NCI-H146 (cell line): ENCODE results near the gene FLT4.

Experiments used
- DNase-seq: peaks from one replicate; lab custom pipeline; 2025; lab: John Stamatoyannopoulos, UW

FLT4 gene

GRCh38 chr5:180642181-180642775 is 7.1 kb downstream of the FLT4 start:
- DNase-seq = no peak

GRCh38 chr5:180641566-180641900 is 7.9 kb downstream of the FLT4 start:
- no peak for DNase-seq

- no peak for DNase-seq
These were observed 8.4 kb downstream of the FLT4 start for GRCh38 chr5:180640861-180641565.

DNA sequence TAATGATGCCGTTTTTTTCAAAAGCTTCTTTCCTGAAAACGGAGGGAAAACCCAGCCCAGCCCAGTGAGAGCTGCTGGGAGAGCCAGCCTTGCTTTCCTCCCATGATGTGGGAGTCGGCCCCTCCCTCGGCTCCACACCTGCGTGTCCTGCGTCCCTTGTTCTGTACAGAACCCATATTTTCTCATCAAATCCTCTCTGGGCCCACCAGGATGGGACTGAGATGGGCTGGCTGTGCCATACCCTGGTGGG is 8.9 kb downstream of the FLT4 start:
- DNase-seq = no peak

- no peak for DNase-seq
These were observed 9.4 kb downstream of the FLT4 start for GRCh38 chr5:180639741-180640610.

GRCh38 chr5:180639287-180639686 is 10.1 kb downstream of the FLT4 start:
- no peak for DNase-seq

GRCh38 chr5:180637962-180638680 is 11.3 kb downstream of the FLT4 start:
- DNase-seq = no peak

GRCh38 chr5:180636403-180637075 is 12.9 kb downstream of the FLT4 start:
- no peak for DNase-seq

DNA sequence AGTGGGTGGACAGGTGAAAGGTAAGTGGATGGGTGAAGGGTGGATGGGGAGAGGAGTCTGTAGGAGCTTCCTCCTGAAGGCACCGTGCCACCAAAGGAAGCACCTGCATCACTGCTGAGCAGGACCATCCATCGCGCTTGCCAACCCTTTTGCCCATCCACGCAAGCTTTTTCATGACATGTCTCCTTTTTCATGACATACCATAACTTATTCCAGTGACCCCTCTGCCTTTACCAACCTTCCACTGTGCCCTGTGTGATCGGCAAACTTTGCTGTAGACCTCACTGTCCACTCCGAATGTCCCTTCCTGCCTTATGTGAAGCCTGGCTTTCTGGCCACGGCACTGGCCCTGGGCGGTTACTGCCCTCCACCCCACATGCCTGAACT is 13.4 kb downstream of the FLT4 start:
- DNase-seq = no peak

GRCh38 chr5:180633283-180634177 is 15.9 kb downstream of the FLT4 start:
- DNase-seq = no peak

- DNase-seq = no peak
These were observed 16.6 kb downstream of the FLT4 start for GRCh38 chr5:180632768-180633167.

GRCh38 chr5:180631549-180632383 is 17.6 kb downstream of the FLT4 start:
- DNase-seq = no peak

GRCh38 chr5:180630426-180630825 is 19.0 kb downstream of the FLT4 start:
- no peak for DNase-seq

- DNase-seq = no peak
These were observed 19.5 kb downstream of the FLT4 start for GRCh38 chr5:180629831-180630382.

- DNase-seq = no peak
These were observed 20.3 kb downstream of the FLT4 start for GRCh38 chr5:180628827-180629750.

GRCh38 chr5:180628211-180628610 is 21.2 kb downstream of the FLT4 start:
- DNase-seq = no peak

DNA sequence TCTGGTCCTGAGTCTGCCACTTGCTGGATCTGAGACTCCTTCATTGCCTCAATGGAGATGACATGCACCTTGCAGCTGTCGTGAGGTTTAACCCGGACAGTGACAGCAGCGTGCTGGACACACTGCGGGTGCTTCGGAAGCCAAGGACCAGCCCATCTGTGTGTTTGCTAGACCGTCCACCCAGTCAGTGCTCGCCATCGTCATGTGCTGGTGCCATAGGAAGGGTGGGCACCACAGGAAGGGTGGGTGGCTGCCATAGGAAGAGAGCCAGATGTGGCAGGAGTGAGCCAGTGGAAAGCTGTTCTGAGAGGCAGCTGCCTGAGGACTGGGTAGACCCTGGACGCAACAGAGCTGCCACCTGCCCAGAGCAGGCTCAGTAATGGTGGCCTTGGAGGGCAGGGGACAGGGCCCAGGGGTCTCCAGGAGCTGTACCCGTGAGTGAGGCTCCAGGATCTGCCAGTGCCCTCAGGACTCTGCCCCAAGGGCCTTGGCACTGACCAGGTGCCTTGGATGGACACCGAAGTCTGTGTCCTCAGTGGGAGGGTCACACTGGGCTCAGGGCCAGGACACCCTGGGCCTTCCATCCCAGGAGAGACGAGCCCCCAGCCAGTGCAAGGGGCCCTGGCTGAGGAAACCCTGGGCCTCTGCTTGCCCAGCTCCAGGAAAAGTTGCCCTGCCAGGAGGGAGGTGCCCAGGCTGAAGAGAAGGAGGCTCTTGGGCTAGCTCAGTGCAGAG is 21.8 kb downstream of the FLT4 start:
- DNase-seq = no peak
